ENCODE data around the gene FAM98C.

FAM98C gene

DNA sequence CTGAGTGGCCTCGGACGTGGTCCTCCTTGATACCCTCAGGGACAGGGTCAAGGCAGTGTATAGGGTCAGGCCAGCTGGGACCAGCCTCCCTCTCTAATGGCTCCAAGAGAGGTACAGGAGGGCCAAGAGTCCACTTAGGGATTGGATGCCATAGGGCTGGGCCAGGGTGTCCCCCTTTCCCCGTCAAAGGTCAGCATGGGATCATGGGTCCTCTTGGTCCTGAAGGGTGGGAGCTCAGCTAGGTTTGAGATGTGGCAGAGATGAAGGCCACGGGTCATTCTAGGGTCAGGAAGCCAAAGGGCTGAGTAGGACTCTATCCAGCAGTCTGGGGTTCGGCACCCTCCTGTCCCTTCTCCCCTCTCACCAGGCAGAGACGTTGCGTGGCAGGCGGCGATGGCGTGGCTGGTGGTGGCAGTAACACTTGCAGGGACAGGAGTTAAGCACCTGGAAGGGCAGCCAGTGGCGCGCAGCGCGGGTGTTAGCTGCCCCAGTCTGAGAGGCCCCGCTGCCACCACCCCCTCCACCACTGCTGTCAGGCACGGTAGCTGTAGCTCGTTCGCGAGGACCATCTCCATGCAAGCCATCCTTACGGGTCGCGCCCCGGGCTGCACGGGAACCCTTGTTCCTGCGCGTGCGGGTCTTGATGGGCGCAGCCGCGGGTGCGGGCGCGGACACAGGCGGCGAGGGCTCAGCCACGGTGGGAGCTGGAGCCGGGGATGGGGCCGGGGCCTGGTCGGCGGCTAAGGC lies 17.7 kb upstream of the FAM98C start:
- H3K4me1 ChIP-seq = peaks cover 6% of the 10 kb centered on the region
- H3K36me3 ChIP-seq (replicated peaks) = peaks cover 32% of the 10 kb centered on the region
- no peak overlapping the region for H3K4me3 ChIP-seq
- no peaks in the 10 kb centered on the region for H3K9me3 ChIP-seq
- no peaks in the 10 kb centered on the region for H3K27me3 ChIP-seq (ENCODE audit: low read depth)
- in situ Hi-C loops (cut with MboI; ENCODE audit: low sequenced_read_pairs) = no loop called here
- DNase-seq (ENCODE audit: low spot score in 2 of 2) = no peak

DNA sequence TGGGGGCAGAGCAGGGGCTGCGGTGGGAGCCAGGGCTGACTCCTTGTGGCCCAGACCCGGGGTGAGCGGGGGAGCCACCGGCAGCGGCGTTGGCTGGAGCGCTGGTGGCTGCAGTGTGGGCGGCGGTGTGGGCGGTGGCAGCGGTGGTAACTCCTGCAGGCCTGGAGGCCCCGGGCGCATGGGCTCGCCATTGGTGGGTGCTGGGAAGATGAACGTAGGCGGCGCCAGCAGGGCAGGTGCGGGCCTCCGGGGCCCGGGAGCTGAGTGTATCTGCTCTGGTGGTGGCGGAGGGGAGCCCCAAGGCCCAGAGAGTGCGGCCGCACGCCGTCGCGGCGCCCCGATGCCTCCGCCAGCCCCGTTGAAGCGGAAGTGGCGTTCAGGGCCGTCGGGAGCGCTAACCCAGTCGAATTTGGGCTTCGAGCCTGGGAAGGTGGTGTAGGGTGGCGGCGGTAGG lies 17.1 kb upstream of the FAM98C start:
- Histone ChIP-seq H3K4me1 (peaks cover 6% of the 10 kb centered on the region), H3K4me3 (no peak overlapping the region)

DNA sequence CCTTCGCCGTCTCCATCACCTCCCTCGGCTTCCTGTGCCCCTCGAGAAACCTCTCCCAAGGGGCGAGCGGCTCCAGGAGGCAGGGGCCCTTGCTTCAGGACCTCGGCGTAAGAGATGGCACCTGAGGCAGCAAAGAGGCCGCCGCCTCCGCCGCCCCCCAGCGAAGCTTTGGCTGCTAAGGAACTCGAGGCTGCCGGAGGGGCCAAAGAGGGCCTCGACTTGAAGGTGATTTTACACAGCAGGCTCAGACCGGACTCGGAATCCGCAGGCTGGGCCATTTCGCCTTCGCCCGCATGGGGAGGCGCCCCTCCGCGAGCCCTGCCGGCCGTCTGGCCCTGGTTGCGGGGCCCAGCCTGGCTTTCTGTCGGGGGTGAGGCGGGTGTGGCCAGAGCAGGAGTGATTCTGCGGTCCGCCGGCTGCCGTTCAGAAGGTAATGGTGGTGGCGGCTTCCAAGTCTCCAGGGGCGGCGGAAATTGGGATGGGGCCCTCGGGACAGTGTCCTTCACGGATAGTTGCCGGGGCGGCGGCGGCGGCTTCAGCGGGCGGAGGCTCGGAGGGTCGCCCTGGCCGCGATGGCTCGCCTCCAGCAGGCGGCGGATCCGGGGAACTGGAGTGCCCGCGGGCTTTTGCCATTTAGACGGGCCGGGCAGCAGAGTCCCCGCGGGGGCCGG lies 16.5 kb upstream of the FAM98C start:
- no peaks in the 10 kb centered on the region for H3K27me3 ChIP-seq (ENCODE audit: low read depth)
- H3K4me3 ChIP-seq = no peak overlapping the region

More for the DNA sequence above, 17.1 kb upstream of the FAM98C start:
- no peaks in the 10 kb centered on the region for H3K27me3 ChIP-seq (ENCODE audit: low read depth)
- H3K36me3 ChIP-seq (replicated peaks) = peaks cover 28% of the 10 kb centered on the region
- in situ Hi-C loops (cut with MboI; ENCODE audit: low sequenced_read_pairs) = no loop called here
- no peak for DNase-seq (ENCODE audit: low spot score in 2 of 2)
- no peaks in the 10 kb centered on the region for H3K9me3 ChIP-seq

DNA sequence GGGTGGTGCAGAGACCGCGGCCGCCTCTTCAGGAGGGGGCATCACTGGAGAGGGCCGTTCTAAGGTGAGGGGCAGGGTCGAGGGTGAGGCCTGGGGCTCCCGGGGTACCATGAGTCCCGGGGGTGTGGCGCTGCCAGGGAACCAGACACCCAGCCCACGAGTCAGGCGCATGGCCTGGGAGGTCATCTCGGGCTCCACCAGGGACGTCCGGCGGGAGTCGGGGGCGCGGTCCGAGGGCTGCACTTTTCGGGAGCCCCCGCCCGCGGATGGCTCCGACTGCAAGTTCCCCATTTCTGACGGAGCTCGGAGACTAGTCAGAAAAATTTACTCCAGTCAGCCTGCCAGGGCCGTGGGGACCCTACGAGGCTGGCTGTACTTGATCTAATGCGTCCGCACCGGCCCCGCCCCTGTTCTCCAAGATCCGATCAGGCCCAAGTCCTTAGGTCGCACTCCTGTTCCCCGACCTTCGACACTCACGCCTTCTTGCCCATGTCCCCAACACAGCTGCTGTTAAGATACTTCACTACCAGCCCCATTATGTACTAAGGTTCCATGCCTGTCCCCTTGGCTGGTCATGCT lies 15.8 kb upstream of the FAM98C start:
- in situ Hi-C loops (cut with MboI; ENCODE audit: low sequenced_read_pairs) = no loop called here
- peak overlapping the region; percentile 44 for H3K4me3 ChIP-seq
- no peaks in the 10 kb centered on the region for H3K27me3 ChIP-seq (ENCODE audit: low read depth)
- H3K36me3 ChIP-seq (replicated peaks) = peaks cover 16% of the 10 kb centered on the region
- H3K4me1 ChIP-seq = peaks cover 6% of the 10 kb centered on the region
- no peaks in the 10 kb centered on the region for H3K9me3 ChIP-seq
- no peak for DNase-seq (ENCODE audit: low spot score in 2 of 2)

More for the DNA sequence above, 16.5 kb upstream of the FAM98C start:
- in situ Hi-C loops (cut with MboI; ENCODE audit: low sequenced_read_pairs) = no loop called here
- Histone ChIP-seq H3K4me1 (peaks cover 6% of the 10 kb centered on the region), H3K9me3 (no peaks in the 10 kb centered on the region), H3K36me3 (replicated peaks) (peaks cover 22% of the 10 kb centered on the region)
- peak in 1 of 2 experiments; percentile 32 for DNase-seq (ENCODE audit: low spot score in 2 of 2)

- in situ Hi-C loops (cut with MboI; ENCODE audit: low sequenced_read_pairs) = no loop called here
- H3K27me3 ChIP-seq (ENCODE audit: low read depth) = no peaks in the 10 kb centered on the region
Observed at GRCh38 chr19:38387550-38388348, 15.1 kb upstream of the FAM98C start, which contains the start of gene GGN. GGN (minus strand) TSS chr19:38388034; CDS start chr19:38387261, 773 bp downstream.

GRCh38 chr19:38388349-38389100 lies 14.4 kb upstream of the FAM98C start, which contains the start of gene SPRED3:
SPRED3 (plus strand) TSS chr19:38388697; CDS start chr19:38390303, 1,606 bp downstream.
- Histone ChIP-seq H3K4me1 (peaks cover 6% of the 10 kb centered on the region), H3K4me3 (peak within 1 kb of the TSS; percentile 44), H3K27me3 (ENCODE audit: low read depth) (no peaks in the 10 kb centered on the region), H3K9me3 (no peaks in the 10 kb centered on the region), H3K36me3 (replicated peaks) (peaks cover 3% of the 10 kb centered on the region)
- DNase-seq (ENCODE audit: low spot score in 2 of 2) = peak in 1 of 2 experiments; percentile 76
- in situ Hi-C loops (cut with MboI; ENCODE audit: low sequenced_read_pairs) = no loop called here

More at GRCh38 chr19:38387550-38388348, 15.1 kb upstream of the FAM98C start, which contains the start of gene GGN:
- DNase-seq (ENCODE audit: low spot score in 2 of 2) = peak; percentile 92 to 98
- peaks cover 11% of the 10 kb centered on the region for H3K36me3 ChIP-seq (replicated peaks)
- no peaks in the 10 kb centered on the region for H3K9me3 ChIP-seq
- peaks cover 6% of the 10 kb centered on the region for H3K4me1 ChIP-seq
- peak within 1 kb of the TSS; percentile 44 for H3K4me3 ChIP-seq

DNA sequence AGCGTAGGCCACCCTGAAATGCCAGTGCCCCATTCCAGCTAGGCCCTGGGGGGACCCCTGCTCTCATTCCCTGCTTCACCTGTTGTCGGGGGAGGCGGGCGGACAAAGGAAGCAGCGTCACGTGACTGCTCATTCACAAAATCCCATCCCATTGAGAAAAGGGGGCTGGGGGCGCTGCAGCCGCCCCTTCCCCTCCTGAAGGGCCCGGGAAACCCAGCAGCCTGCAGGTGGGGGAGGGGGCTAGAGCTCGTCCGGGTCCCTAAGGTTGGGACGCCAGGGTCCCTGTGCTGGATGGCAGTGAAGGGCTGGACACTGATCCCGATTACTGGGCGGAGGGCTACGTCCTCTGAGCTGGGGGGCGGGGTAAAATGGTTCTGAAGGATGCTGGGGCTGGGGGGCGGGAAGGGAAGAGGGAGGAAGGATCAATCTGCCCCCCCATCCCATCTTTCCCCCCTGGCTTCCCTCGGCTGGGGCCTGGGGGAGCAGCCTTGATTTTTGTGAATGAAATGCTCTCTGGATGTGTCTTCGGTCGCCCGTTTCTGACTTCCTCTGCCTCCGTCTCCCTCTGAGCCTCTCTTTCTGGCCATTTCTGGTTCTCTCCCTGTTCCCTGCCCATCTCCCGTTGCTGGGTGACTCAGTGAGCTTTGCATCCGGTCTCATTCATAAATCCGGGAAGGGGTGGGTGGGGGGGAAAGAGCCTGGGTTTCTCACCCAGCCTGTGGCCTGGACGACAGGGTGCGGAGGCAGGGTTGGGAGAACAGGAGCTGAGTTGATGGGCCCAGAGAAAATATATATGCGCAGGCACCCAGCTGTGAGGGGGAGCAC lies 13.6 kb upstream of the FAM98C start:
- Histone ChIP-seq H3K4me1 (peaks cover 6% of the 10 kb centered on the region), H3K36me3 (replicated peaks) (no peaks in the 10 kb centered on the region; the same call in none of the 2 replicates), H3K27me3 (ENCODE audit: low read depth) (no peaks in the 10 kb centered on the region), H3K9me3 (no peaks in the 10 kb centered on the region), H3K4me3 (peak overlapping the region; percentile 44)
- DNase-seq (ENCODE audit: low spot score in 2 of 2) = peak in 1 of 2 experiments; percentile 50
- in situ Hi-C loops (cut with MboI; ENCODE audit: low sequenced_read_pairs) = no loop called here

- DNase-seq (ENCODE audit: low spot score in 2 of 2) = no peak
- Histone ChIP-seq H3K36me3 (replicated peaks) (no peaks in the 10 kb centered on the region; the same call in 1 of the 2 replicates), H3K27me3 (ENCODE audit: low read depth) (no peaks in the 10 kb centered on the region), H3K4me1 (peaks cover 6% of the 10 kb centered on the region), H3K4me3 (no peak overlapping the region), H3K9me3 (no peaks in the 10 kb centered on the region)
- in situ Hi-C loops (cut with MboI; ENCODE audit: low sequenced_read_pairs) = no loop called here
Observed at GRCh38 chr19:38389957-38390924, 12.7 kb upstream of the FAM98C start.

- in situ Hi-C loops (cut with MboI; ENCODE audit: low sequenced_read_pairs) = no loop called here
- H3K36me3 ChIP-seq (replicated peaks) = no peaks in the 10 kb centered on the region
Observed at GRCh38 chr19:38391911-38392464, 10.9 kb upstream of the FAM98C start.

DNA sequence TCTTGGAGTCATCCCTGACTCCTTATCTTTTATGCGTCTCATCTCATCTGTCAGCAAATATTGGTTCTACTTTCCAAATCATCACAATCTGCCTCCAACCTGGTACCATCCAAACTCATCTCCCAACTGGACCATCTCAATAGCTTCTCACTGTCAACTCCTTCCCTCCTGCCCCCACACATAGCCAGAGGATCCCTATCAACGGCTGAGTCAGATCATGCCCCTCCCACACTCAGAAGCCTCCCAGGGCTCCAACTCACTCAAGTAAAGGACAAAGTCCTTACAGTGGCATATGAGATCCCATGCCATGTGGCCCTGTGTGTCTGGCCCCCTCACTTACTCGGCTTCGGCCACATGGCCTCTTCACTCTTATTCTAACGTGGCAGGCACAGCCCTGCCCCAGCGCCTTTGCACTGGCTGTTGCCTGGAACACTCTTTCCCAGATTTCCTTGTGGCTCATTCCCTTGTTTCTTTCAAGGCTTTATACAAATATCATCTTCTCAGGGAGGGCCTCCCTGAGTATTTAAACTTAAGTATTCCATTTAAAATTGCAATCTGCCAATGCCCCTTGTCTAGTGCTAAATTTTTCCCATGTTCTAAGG lies 10.1 kb upstream of the FAM98C start:
- in situ Hi-C loops (cut with MboI; ENCODE audit: low sequenced_read_pairs) = no loop called here
- H3K27me3 ChIP-seq (ENCODE audit: low read depth) = no peaks in the 10 kb centered on the region
- no peak overlapping the region for H3K4me3 ChIP-seq

More at GRCh38 chr19:38391911-38392464, 10.9 kb upstream of the FAM98C start:
- no peak overlapping the region for H3K4me3 ChIP-seq
- H3K27me3 ChIP-seq (ENCODE audit: low read depth) = no peaks in the 10 kb centered on the region
- no peak for DNase-seq (ENCODE audit: low spot score in 2 of 2)
- no peaks in the 10 kb centered on the region for H3K9me3 ChIP-seq
- H3K4me1 ChIP-seq = peaks cover 5% of the 10 kb centered on the region

DNA sequence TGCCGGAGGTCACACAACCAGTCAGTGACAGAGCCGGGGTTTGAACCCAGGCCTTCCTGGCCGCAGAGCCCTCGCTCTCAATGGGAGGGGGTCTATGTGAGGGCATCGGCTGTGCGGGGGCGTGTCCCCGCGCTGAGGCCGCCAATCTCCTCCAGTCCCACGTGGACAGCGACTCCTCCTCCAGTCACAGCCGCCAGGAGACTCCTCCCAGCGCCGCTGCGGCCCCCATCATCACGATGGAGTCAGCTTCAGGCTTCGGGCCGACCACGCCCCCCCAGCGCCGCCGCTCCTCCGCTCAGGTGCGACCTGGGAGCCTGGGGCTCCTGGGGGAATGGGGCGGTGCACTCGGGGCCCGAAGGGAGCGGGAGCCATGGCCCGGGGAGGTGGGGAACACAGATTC lies 8.4 kb upstream of the FAM98C start:
- in situ Hi-C loops (cut with MboI; ENCODE audit: low sequenced_read_pairs) = no loop called here
- no peaks in the 10 kb centered on the region for H3K9me3 ChIP-seq
- H3K4me3 ChIP-seq = no peak overlapping the region
- DNase-seq (ENCODE audit: low spot score in 2 of 2) = no peak
- no peaks in the 10 kb centered on the region for H3K4me1 ChIP-seq
- H3K36me3 ChIP-seq (replicated peaks) = no peaks in the 10 kb centered on the region
- no peaks in the 10 kb centered on the region for H3K27me3 ChIP-seq (ENCODE audit: low read depth)

More for the DNA sequence above, 10.1 kb upstream of the FAM98C start:
- no peak for DNase-seq (ENCODE audit: low spot score in 2 of 2)
- Histone ChIP-seq H3K9me3 (no peaks in the 10 kb centered on the region), H3K36me3 (replicated peaks) (no peaks in the 10 kb centered on the region), H3K4me1 (no peaks in the 10 kb centered on the region)

All from HAP-1 (cell line).